ENCODE results near the gene E2F1.

Gene E2F1

DNA sequence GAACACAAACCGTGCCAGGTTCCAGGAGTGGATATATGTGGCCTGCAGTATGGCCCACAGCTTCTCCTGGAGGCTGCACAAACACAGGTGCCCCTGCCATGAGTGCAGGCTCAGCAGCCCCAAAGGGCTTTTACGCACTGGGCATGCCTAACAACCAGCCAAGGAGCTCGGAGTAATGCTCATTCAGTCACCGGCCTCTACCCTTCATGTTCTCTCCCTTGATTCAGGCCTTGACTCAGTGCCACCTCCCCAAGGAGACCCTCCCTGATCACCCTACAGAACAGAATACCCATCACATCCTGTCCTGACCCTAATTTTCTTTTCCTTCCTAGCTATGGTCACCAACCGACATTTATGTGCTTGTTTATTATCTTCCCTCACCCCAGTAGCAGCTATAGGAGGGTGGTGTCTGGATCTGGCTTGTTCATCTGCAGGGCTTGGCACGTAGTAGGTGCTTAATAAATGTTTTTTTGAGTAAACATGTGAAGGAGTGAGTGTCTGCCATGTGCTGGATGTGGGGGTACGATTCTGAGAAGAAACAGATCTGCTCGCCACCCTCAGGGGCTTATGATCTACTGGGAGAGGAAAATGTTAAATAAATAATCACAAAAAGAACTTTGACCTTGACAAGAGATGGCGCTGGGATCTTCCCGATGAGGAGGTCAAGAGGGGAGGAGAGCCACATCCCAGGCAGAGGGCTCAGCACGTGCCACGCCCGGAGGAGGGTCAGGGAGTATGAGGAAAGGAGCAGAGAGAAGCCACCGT is 24.7 kb upstream of the E2F1 start:
- H3K4me3 ChIP-seq (ENCODE audit: low read depth, low read length) = no peak overlapping the region
- in situ Hi-C loops (cut with HindIII; ENCODE audit: low sequenced_read_pairs) = no loop called here
- DNase-seq (ENCODE audit: low read depth) = no peak
- TF ChIP-seq, protein P1, sequence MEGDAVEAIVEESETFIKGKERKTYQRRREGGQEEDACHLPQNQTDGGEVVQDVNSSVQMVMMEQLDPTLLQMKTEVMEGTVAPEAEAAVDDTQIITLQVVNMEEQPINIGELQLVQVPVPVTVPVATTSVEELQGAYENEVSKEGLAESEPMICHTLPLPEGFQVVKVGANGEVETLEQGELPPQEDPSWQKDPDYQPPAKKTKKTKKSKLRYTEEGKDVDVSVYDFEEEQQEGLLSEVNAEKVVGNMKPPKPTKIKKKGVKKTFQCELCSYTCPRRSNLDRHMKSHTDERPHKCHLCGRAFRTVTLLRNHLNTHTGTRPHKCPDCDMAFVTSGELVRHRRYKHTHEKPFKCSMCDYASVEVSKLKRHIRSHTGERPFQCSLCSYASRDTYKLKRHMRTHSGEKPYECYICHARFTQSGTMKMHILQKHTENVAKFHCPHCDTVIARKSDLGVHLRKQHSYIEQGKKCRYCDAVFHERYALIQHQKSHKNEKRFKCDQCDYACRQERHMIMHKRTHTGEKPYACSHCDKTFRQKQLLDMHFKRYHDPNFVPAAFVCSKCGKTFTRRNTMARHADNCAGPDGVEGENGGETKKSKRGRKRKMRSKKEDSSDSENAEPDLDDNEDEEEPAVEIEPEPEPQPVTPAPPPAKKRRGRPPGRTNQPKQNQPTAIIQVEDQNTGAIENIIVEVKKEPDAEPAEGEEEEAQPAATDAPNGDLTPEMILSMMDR (IDR thresholded peaks at IDR 0.05; ENCODE audit: low read depth, low read length, missing control alignments) = no peak

DNA sequence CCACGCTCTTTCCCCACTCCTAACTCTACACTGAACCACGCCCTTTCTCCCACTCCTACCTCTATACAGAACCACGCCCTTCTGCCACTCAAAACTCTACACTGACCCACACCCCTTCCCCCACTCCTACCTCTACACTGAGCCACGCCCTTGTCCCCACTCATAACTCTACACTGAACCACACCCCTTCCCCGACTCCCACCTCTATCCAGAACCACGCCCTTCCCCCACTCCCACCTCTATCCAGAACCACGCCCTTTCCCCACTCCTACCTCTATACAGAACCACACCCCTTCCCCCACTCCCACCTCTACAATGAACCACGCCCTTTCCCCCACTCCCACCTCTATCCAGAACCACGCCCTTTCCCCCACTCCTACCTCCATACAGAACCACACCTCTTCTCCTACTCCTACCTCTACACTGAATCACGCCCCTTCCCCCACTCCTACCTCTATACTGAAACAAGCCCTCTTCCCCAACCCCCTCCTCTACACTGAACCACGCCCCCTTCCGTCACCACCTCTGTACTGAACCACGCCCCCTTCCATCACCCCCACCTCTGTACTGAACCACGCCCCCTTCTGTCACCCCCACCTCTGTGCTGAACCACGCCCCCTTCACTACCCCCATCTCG is 23.8 kb upstream of the E2F1 start:
- in situ Hi-C loops (cut with HindIII; ENCODE audit: low sequenced_read_pairs) = no loop called here
- no peak for DNase-seq (ENCODE audit: low read depth)
- no peak overlapping the region for H3K4me3 ChIP-seq (ENCODE audit: low read depth, low read length)
- TF ChIP-seq, protein P1 (IDR thresholded peaks at IDR 0.05; ENCODE audit: low read depth, low read length, missing control alignments) = no peak

DNA sequence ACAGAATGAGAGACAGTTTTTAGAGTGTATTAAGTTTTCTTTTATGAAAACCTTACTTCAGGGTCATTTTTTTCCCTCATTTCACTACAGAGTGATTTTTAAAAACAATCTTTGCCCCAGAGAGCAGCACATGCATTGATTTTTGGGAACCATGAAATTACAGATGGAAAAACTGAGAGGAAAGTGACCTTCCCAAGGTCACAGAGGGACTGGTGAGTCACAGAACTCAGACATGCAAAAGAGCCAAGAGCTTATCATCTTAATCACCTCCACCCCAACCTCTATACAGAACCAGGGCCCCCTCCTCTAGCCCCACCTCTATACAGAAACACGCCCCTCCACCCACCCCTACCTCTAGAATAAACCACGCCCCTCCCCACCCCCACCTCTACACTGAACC is 23.2 kb upstream of the E2F1 start:
- no peak for DNase-seq (ENCODE audit: low read depth)
- H3K4me3 ChIP-seq (ENCODE audit: low read depth, low read length) = no peak overlapping the region
- TF ChIP-seq, protein P1 (IDR thresholded peaks at IDR 0.05; ENCODE audit: low read depth, low read length, missing control alignments) = no peak
- in situ Hi-C loops (cut with HindIII; ENCODE audit: low sequenced_read_pairs) = no loop called here

DNA sequence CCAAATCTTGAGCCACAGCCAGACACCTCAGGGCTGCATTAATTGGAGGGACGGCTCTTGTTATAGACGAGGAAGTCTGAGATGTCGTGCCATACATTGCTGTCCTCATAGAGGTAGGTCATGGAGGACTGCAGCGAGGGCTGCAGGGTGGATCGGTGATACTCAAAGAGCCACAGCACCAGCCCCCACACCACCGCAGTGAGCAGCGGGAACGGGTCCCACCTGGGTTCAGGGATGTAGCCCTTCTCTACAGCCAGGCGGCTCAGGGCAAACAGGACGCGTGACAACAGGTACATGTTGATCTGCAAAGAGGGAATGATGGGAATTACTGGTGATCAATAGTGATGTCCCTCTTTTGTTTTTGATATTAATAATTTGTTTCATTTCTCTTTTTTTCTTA is 21.5 kb upstream of the E2F1 start:
- TF ChIP-seq, protein P1 (IDR thresholded peaks at IDR 0.05; ENCODE audit: low read depth, low read length, missing control alignments) = no peak
- H3K4me3 ChIP-seq (ENCODE audit: low read depth, low read length) = no peak overlapping the region
- in situ Hi-C loops (cut with HindIII; ENCODE audit: low sequenced_read_pairs) = no loop called here
- DNase-seq (ENCODE audit: low read depth) = no peak

DNA sequence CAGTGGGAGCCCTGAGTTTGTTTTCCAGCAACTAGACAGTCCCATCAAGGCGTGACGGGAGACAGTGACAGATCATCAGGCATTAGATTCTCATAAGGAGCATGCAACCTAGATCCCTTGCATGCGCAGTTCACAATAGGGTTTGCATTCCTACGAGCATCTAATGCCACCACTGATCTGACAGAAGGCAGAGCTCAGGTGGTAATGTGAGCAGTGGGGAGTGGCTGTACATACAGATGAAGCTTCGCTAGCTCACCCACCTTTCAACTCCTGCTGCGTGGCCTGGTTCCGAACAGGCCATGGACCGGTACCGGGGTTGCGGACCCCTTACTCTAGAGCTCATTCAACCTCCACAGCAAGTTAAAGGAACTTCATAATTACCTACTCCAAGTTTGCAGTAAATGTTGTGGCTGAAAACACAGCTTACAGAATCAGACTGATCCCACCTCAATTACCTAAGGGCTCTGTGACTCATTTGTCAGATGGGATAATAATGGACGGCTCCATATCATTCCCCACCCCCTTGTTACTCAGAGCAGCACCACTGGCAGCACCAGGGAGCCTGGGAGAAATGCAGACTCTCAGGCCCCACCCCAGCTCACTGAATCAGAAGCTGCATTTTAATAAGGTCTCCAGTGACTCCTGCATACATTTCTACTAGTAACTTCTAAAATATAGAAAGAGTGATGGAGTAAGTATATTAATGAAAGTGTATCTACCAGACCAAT is 18.2 kb upstream of the E2F1 start:
- in situ Hi-C loops (cut with HindIII; ENCODE audit: low sequenced_read_pairs) = no loop called here
- no peak overlapping the region for H3K4me3 ChIP-seq (ENCODE audit: low read depth, low read length)
- no peak for DNase-seq (ENCODE audit: low read depth)
- TF ChIP-seq, protein P1 (IDR thresholded peaks at IDR 0.05; ENCODE audit: low read depth, low read length, missing control alignments) = no peak

DNA sequence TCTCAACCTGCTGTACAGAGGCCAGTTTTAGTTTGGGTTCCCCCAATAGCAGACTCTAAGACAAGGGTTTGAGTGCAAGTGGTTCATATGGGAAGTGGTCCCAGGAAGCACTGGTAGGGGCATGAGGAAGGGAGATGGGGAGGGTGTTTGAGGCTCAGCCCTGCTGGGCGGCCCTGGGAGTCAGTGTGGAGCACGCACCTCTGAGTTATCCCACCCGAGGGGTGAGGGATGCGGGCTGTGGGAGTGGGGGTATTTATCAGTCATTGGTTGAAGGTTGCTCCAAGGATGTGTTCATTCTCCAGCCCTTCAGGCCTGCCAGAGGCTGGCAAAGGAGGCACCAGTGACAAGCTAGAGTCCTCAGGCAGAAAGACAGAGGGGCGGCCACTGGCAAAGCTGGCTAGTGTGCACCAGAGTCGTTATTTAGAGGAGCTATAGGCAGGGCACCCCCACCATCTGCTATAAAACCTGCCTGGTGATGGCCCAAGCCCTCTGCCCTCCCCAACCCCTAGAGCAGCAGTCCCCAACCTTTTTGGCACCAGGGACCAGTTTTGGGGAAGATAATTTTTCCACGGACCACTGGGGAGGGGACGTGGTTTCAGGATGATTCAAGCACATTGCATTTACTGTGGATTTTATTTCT is 17.4 kb upstream of the E2F1 start:
- DNase-seq (ENCODE audit: low read depth) = no peak
- in situ Hi-C loops (cut with HindIII; ENCODE audit: low sequenced_read_pairs) = no loop called here
- TF ChIP-seq, protein P1 (IDR thresholded peaks at IDR 0.05; ENCODE audit: low read depth, low read length, missing control alignments) = no peak
- no peak overlapping the region for H3K4me3 ChIP-seq (ENCODE audit: low read depth, low read length)
